HepG2 (cell line): ENCODE results near the gene TEAD3. TPM values are rescaled to one million over a fixed set of nuclear protein-coding genes. Genes with fewer than 3 reads are reported as not detected.
A peak's percentile ranks its signal among the peaks of the same experiment; 100 is the strongest.

ENCODE experiments used
- AGO1 ChIP-seq: fragments of 200-400 bp; formaldehyde crosslinking; IDR thresholded peaks from 2 replicates; pipeline ENCODE4 v1.6.1; 2017; ENCODE audit warnings: mild to moderate bottlenecking, low read depth, low read length, moderate library complexity; ENCODE audit not compliant: poor library complexity, severe bottlenecking
- CHD2 ChIP-seq: IDR thresholded peaks from 2 replicates; pipeline ENCODE4 v1.6.1; 2011; ENCODE audit warnings: low read depth, low read length, improper control_type of control experiment
- EZH2 ChIP-seq: conservative IDR thresholded peaks from 2 replicates; pipeline ENCODE4 v1.6.1; 2012; ENCODE audit warnings: mild to moderate bottlenecking, low read depth, low read length, moderate library complexity
- HES4 ChIP-seq: sonication (generic); formaldehyde crosslinking; IDR thresholded peaks from 2 replicates; pipeline ENCODE4 v1.9.0; 2021; ENCODE audit warnings: mild to moderate bottlenecking, missing genetic modification reagents, borderline replicate concordance
- MED13 ChIP-seq: sonication (generic); formaldehyde crosslinking; IDR thresholded peaks from 2 replicates; pipeline ENCODE4 v1.5.0; 2020; ENCODE audit warnings: missing genetic modification reagents
- SATB2 ChIP-seq: sonication (generic); formaldehyde crosslinking; IDR thresholded peaks from 2 replicates; pipeline ENCODE4 v1.5.0; 2020; ENCODE audit warnings: missing genetic modification reagents
- SPEN ChIP-seq: sonication (generic); formaldehyde crosslinking; IDR thresholded peaks from 2 replicates; pipeline ENCODE4 v1.5.1; 2020; ENCODE audit warnings: low read depth, mild to moderate bottlenecking, missing genetic modification reagents
- TOE1 ChIP-seq: sonication (generic); formaldehyde crosslinking; IDR thresholded peaks from 2 replicates; pipeline ENCODE4 v1.4.0; 2020; ENCODE audit warnings: mild to moderate bottlenecking, missing genetic modification reagents
- ZBTB26 ChIP-seq: IDR thresholded peaks from 2 replicates; pipeline ENCODE4 v1.6.1; 2016; ENCODE audit warnings: missing compliant biosample characterization, missing genetic modification reagents, borderline replicate concordance
- ZBTB49 ChIP-seq: sonication (generic); formaldehyde crosslinking; IDR thresholded peaks from 2 replicates; pipeline ENCODE4 v1.4.0; 2020; ENCODE audit warnings: missing genetic modification reagents, borderline replicate concordance
- ZIK1 ChIP-seq: sonication (generic); formaldehyde crosslinking; IDR thresholded peaks from 2 replicates; pipeline ENCODE4 v1.5.0; 2020; ENCODE audit warnings: mild to moderate bottlenecking, low read depth, missing genetic modification reagents, borderline replicate concordance
- ZNF264 ChIP-seq: sonication (generic); formaldehyde crosslinking; IDR thresholded peaks from 2 replicates; pipeline ENCODE4 v1.4.0; 2020; ENCODE audit warnings: missing genetic modification reagents
- ZNF275 ChIP-seq: sonication (generic); formaldehyde crosslinking; IDR thresholded peaks from 2 replicates; pipeline ENCODE4 v1.8.0; 2022; ENCODE audit warnings: missing genetic modification reagents, mild to moderate bottlenecking, inconsistent platforms, borderline replicate concordance
- ZNF3 ChIP-seq: IDR thresholded peaks from 2 replicates; pipeline ENCODE4 v1.7.0; 2017; ENCODE audit warnings: inconsistent platforms
- ZNF354B ChIP-seq: sonication (generic); formaldehyde crosslinking; IDR thresholded peaks from 2 replicates; pipeline ENCODE4 v1.8.0; 2022; ENCODE audit warnings: mild to moderate bottlenecking, missing genetic modification reagents
- ZNF572 ChIP-seq: sonication (generic); formaldehyde crosslinking; IDR thresholded peaks from 2 replicates; pipeline ENCODE4 v1.5.1; 2020; ENCODE audit warnings: mild to moderate bottlenecking, missing genetic modification reagents
- ZNF674 ChIP-seq: sonication (generic); formaldehyde crosslinking; IDR thresholded peaks from 2 replicates; pipeline ENCODE4 v1.5.0; 2020; ENCODE audit warnings: low read depth, mild to moderate bottlenecking, missing genetic modification reagents
- polyA plus RNA-seq, 8 experiments: library from polyadenylated mRNA; depleted of rRNA in 3 of 8; stranded (reverse) in 7 of 8; unstranded in 1 of 8; fragments of >200 nt; fragmentation: Illumina TruSeq in 4 of 8; extraction: Trizol in 4 of 8; gene quantifications; 2 replicates each; pipeline versions ENCODE4 v1.2.1 to v1.2.3, GENCODE V29; 2011 to 2016; ENCODE audit warnings: low read depth in 4 of 8, missing spikeins in 1 of 8, mixed read lengths in 1 of 8; ENCODE audit not compliant: insufficient read depth in 1 of 8
- total RNA-seq, 5 experiments: library from RNA; depleted of rRNA; stranded (reverse); fragments of >200 nt; fragmentation: Illumina TruSeq; extraction: Trizol; gene quantifications; 2 replicates each; pipeline ENCODE4 v1.2.3, GENCODE V29; 2016; ENCODE audit warnings: low read depth in 1 of 5
- TF ChIP-seq, protein P1 (sequence below): sonication (generic); formaldehyde crosslinking; IDR thresholded peaks from 2 replicates; pipeline ENCODE4 v1.4.0; 2020; ENCODE audit warnings: missing genetic modification reagents
- TF ChIP-seq, protein P2 (sequence below): sonication (generic); formaldehyde crosslinking; IDR thresholded peaks from 2 replicates; pipeline ENCODE4 v1.4.0; 2020; ENCODE audit warnings: missing genetic modification reagents, borderline replicate concordance

The TEAD3 gene
- total and polyA plus RNA-seq, 2 of the 13 experiments (the other 11 are each of a cell fraction or from before 2014, with no cell fraction given), result 15.1 to 16.5 TPM

- TF ChIP-seq, protein P1, sequence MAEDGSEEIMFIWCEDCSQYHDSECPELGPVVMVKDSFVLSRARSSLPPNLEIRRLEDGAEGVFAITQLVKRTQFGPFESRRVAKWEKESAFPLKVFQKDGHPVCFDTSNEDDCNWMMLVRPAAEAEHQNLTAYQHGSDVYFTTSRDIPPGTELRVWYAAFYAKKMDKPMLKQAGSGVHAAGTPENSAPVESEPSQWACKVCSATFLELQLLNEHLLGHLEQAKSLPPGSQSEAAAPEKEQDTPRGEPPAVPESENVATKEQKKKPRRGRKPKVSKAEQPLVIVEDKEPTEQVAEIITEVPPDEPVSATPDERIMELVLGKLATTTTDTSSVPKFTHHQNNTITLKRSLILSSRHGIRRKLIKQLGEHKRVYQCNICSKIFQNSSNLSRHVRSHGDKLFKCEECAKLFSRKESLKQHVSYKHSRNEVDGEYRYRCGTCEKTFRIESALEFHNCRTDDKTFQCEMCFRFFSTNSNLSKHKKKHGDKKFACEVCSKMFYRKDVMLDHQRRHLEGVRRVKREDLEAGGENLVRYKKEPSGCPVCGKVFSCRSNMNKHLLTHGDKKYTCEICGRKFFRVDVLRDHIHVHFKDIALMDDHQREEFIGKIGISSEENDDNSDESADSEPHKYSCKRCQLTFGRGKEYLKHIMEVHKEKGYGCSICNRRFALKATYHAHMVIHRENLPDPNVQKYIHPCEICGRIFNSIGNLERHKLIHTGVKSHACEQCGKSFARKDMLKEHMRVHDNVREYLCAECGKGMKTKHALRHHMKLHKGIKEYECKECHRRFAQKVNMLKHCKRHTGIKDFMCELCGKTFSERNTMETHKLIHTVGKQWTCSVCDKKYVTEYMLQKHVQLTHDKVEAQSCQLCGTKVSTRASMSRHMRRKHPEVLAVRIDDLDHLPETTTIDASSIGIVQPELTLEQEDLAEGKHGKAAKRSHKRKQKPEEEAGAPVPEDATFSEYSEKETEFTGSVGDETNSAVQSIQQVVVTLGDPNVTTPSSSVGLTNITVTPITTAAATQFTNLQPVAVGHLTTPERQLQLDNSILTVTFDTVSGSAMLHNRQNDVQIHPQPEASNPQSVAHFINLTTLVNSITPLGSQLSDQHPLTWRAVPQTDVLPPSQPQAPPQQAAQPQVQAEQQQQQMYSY (CRISPR knock-in tag), result peak; percentile 61; the same call in 1 of the 2 replicates
- peak; percentile 69; the same call in 1 of the 2 replicates for TF ChIP-seq HES4 (CRISPR knock-in tag)
- no peak for TF ChIP-seq ZBTB49 (CRISPR knock-in tag)
- no peak for TF ChIP-seq ZBTB26 (CRISPR knock-in tag)
- TF ChIP-seq MED13 (CRISPR knock-in tag), result no peak
- TF ChIP-seq TOE1, result no peak; the same call in 1 of the 2 replicates
- TF ChIP-seq ZNF674 (CRISPR knock-in tag), result no peak
- TF ChIP-seq SATB2 (CRISPR knock-in tag), result no peak
- no peak for TF ChIP-seq EZH2
- TF ChIP-seq ZNF264, result no peak
- TF ChIP-seq ZNF3, result no peak
- TF ChIP-seq ZNF275, result no peak
- peak; percentile 81 for TF ChIP-seq ZNF572 (CRISPR knock-in tag)
- TF ChIP-seq, protein P2, sequence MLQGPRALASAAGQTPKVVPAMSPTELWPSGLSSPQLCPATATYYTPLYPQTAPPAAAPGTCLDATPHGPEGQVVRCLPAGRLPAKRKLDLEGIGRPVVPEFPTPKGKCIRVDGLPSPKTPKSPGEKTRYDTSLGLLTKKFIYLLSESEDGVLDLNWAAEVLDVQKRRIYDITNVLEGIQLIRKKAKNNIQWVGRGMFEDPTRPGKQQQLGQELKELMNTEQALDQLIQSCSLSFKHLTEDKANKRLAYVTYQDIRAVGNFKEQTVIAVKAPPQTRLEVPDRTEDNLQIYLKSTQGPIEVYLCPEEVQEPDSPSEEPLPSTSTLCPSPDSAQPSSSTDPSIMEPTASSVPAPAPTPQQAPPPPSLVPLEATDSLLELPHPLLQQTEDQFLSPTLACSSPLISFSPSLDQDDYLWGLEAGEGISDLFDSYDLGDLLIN (CRISPR knock-in tag), result peak; percentile 23; the same call in 1 of the 2 replicates
- TF ChIP-seq ZNF354B (CRISPR knock-in tag), result peak; percentile 84; the same call in 1 of the 2 replicates
- peak; percentile 71 for TF ChIP-seq SPEN (CRISPR knock-in tag)
- TF ChIP-seq CHD2, result no peak
- TF ChIP-seq ZIK1 (CRISPR knock-in tag), result peak; percentile 87; the same call in 1 of the 2 replicates
- TF ChIP-seq AGO1, result no peak
Measured at GRCh38 chr6:35452183-35453090, 44.4 kb downstream of the TEAD3 start, which contains the start of gene FANCE (continued).
